LNCaP clone FGC (cell line): ENCODE data around the gene PIMREG.

Experiments
- DNase-seq: peaks from one replicate; pipeline ENCODE4 v3.0.0-alpha.2; 2011; ENCODE audit warnings: low read depth
- H3K4me3 ChIP-seq: 2 replicates; pipeline ENCODE4 v1.5.1; 2011; ENCODE audit warnings: mild to moderate bottlenecking, low read depth, low read length, control low read depth
- CTCF ChIP-seq: IDR thresholded peaks from 2 replicates; pipeline ENCODE4 v1.5.1; 2012; ENCODE audit warnings: mild to moderate bottlenecking; ENCODE audit not compliant: control insufficient read depth, insufficient read depth; ENCODE audit errors: extremely low read depth

The PIMREG gene

GRCh38 chr17:6437956-6438355, 6.3 kb upstream of the PIMREG start:
- DNase-seq = no peak
- H3K4me3 ChIP-seq = no peak overlapping the region
- TF ChIP-seq CTCF = no peak

- no peak overlapping the region for H3K4me3 ChIP-seq
- no peak for TF ChIP-seq CTCF
- no peak for DNase-seq
These were observed 4.3 kb upstream of the PIMREG start for GRCh38 chr17:6439951-6440350.

GRCh38 chr17:6442775-6443174, 1.5 kb upstream of the PIMREG start:
- DNase-seq = no peak
- no peak overlapping the region for H3K4me3 ChIP-seq
- TF ChIP-seq CTCF = no peak

GRCh38 chr17:6444571-6445335, 498 bp downstream of the PIMREG start:
- H3K4me3 ChIP-seq = peak overlapping the region; percentile 85
- DNase-seq = no peak
- TF ChIP-seq CTCF = no peak

- H3K4me3 ChIP-seq = no peak overlapping the region
- no peak for DNase-seq
- TF ChIP-seq CTCF = no peak
These were observed 2.4 kb downstream of the PIMREG start for GRCh38 chr17:6446516-6447100.

- no peak overlapping the region for H3K4me3 ChIP-seq
- no peak for DNase-seq
- no peak for TF ChIP-seq CTCF
These were observed 4.2 kb downstream of the PIMREG start for GRCh38 chr17:6448473-6448872.

- no peak for DNase-seq
- no peak for TF ChIP-seq CTCF
- H3K4me3 ChIP-seq = no peak overlapping the region
These were observed 5.1 kb downstream of the PIMREG start for GRCh38 chr17:6449307-6449706.
